NCI-H510A treated with DMSO at 0.1 percent for 48 hours (cell line): ENCODE results near the gene BARX1.

Experiments
- DNase-seq: peaks from one replicate; lab custom pipeline; 2025; lab: John Stamatoyannopoulos, UW

BARX1 gene

DNA sequence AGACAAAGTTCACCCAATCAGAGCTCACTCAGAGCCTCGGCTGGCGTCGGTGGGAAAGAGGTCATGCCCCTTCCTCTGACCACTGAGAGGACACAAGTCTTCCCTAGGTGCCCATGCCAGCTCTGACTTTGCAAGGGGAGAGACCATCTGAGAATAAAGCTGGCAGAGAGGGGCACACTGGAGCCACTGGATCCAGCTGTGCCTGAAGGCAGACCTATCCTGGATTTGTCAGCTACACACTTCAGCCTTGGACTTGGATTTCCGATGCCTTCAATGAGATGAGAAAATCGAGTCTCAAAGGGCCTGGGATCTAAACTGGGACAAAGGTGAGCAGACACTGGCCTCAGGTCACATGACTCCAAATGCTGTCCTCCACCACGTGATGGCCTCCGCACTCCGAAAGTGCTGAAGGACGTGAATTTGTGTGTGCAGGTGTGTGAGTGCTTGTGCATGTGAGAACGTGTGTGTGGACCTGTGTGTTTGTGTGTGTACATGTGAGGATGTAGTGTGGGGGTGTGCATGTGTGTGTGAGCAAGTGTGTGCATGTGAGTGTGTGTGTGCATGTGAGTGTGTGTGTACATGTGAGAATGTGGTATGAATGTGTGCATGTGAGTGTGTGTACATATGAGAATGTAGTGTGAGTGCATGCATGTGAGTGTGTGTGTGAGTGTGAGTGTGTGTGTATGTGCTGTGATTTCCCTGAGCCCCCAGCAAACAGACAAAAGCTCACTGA is 37.9 kb downstream of the BARX1 start:
- no peak for DNase-seq

DNA sequence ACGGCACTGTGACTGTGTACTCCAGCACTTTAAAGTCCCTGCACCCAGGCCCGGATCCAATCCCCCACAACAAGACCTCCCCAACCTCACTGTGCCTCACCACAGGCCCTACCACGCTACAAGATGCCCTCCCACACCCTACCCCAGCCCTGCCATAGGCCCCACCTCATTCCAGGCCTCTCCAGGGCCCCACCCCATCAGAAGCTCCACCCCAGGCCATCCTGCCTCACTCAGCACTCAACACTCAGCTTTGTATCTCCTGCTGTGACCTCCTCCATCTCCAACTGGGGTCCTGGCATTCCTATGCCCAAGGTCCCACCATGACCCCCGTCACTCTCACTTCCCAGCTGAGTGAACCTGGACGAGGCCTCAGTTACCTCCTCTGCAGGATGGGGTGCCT is 38.8 kb downstream of the BARX1 start:
- DNase-seq = no peak

DNA sequence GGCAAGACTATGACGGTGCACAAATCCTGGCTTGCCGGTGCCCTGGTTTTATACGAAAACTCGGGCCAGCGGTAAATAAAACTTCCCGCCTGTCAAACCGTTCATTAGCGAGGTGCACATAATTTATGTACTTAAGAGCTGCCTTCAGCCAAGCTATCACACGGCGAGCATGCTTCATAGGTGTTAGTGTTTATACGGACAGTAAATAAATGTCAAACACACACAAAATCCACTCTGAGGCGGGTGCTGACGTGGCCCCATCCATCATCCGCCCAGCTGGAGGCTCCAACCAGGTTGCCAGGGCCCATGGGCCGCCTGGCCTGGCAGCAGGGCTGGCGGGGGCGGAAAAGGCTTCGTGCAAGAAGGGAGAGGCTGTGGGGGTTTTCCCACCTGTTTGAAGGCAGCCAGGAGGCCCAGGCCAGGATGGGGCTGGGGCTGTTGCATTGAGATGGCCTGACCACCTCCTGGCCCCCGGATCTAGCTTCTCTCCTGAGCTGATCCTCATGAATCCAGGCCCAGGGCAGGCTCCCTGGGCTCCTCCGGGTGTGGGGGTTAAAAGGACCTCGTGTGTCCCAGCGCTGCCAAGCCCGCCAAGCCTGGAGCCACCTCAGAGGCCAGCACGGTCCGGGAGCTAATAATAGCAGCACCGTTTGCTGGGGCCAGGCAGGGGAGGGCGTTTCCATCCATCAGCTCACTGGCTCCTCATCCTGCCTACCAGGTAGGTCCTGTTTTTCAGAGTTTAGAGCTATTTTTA is 43.2 kb downstream of the BARX1 start:
- DNase-seq = peak; percentile 62

DNA sequence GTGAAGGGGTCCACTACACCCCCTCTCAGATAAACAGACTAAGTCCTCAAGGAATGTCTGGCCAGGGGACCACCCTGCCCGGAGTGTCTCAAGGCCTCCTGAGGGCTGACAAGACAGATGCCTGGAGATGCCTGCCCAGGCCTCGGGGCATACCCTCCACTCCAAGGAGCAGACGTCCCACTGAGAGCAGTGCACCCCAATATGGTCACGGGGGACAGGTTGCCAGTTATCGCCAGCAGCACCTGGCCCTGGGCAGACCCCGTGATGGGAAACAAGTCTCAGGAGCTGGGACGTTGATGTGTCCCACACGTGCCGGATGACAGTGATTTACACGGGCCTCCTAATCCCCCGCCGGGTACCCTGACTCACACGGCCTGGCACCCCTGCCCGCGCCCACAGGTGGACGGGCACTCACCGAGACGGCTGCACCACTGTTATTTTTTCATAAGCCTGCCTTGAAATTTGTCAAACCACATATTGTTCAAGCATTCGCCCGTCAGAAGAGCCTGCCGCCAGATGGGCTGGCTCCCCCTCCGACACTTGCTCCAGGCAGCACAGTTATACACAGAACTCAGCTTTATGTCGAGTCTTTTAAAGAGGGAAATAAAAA is 43.9 kb downstream of the BARX1 start:
- DNase-seq = no peak

DNA sequence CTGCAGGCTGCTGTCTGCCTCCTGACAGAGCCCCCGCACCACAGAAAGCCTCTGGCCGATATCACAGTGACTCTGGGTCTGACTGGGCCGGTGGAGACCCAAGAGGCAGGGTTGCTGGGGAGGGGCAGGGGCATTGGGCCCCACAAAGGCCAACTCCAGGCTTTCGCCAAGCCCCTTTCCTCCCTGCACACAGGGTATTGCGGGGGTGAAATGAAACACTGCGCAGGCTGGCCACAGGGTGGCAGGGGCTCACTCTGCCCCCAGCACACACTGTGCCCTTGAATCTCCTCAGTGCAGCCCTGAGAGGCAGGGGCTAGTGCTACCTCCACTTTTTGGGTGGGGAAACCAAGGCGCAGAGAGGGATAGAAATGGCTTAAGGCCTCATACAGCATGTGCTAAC is 44.6 kb downstream of the BARX1 start:
- no peak for DNase-seq

DNA sequence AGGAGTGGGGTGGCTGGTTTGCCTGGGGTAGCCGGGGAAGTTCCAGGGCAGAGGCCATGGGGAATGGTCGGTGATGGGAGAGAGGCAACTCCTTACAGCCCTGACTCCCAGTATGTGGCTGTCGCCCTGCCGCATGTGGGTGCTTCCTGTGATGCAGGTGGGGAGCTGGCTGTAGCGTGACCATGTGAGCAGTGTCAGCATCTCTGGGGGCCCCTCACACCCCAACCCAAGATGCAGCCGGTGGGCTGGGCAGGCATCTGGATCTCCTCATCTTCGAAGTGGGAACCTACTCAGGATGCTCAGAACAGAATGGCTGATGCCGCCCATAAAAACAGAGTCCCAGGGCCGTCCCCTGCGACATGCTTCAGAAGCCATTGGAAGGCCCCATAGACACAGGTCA is 45.0 kb downstream of the BARX1 start:
- no peak for DNase-seq

DNA sequence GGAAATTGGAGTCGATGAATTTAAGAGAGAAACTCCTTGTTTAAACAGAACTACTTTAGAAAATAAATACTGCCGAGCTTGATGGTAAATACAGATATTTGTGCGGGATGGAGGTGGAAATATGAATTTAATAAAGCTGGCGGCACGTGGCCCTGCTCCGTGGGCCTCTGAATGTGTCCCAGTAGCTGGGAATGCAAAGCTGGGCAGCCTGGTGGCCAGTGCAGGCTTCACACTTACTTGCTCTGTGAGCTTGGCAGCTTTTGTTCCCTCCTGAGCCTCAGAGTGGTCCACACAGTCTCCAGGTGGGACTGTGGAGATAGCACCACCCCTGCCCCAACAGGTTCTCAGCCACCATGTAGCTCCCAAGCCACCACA is 45.9 kb downstream of the BARX1 start:
- DNase-seq = peak; percentile 50

DNA sequence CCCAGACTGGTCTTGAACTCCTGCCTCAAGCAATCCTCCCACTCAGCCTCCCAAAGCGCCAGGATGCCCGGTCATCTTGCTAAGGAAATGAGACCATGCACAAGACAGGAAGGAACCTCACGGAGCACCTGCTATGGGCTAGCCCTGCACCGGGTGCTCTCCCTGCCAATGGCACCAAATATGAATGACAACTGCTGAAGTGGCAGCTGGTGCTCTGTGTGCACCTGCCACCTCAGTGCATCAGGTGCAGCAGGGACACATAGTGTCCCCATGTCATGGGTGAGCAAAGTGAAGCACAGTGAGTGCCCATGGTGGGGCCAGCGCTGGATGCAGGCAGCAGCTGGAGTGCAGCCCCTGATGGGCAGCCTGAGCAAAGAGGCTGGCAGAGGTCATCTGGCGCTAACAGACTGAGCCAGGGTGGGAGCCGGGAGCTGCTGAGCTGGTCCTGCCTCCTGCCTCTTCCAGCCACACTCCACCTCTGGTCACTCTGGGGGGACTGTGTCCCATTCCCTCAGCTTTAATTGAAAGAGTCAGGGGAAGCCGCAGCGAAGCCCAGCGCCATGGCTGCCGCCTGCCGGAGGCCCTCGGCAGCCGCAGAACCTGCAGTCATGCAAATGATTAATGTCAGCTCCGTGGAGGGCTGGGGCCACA is 46.4 kb downstream of the BARX1 start:
- DNase-seq = peak; percentile 94

DNA sequence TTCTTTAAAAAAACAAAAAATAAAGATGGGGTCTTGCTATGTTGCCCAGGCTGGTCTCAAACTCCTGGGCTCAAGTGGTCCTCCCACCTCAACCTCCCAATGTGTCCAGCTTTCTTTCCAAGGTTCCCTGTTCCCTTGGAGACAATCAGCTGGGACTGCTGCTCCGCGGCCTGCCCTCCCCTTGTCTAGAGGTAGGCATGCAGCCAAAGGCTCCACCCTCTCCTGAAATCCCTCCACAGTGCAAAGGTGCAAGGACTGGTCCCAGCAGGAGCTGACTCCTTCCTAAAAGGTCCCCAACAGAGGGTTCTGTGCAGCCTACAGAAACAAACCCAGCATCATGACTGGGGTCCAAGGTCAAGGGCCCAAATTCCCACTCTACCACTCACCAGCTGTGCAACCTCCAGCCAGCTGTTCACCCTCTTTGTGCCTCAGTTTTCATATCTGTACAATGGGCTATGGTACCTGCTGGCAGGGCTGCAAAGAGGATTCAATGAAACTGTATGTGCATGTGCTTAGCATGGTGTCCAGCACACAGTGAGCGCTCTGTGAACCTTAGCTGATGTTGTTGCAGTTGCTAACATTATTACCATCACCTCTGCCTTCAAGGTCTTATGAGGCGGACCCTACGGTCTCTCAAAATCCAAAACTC is 47.5 kb downstream of the BARX1 start:
- DNase-seq = no peak

DNA sequence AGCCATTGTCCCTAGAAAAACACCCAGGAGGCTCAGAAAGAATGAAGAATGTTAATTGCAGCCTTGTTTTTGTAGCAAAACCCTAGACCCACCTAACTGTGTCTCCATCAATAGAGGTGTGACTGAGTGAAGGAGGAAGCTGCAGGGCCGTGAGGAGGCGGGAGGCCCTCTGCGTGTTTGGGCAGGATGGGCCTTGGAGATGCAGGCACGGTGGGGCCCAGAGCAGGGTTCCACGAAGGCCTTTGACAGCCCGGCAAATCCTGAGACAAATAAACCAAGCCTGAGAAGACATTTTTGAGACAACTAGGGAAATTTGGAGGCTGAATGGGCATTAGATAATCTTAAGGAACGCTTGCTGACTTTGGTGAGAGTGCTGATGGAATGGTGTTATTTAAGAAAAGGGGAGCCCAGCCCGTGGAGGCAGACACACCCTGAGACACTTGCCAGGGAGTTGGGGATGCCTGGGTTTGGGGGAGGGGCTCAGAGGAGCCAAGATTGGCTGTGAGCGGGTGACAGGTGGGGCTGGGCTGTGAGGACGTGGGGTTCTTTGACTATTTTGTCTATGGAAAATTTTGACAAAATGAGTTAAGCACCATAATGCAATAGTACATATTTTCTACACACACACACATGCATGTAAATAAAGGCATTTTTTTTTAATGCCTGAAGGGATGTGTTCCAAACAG is 48.8 kb downstream of the BARX1 start:
- DNase-seq = no peak

DNA sequence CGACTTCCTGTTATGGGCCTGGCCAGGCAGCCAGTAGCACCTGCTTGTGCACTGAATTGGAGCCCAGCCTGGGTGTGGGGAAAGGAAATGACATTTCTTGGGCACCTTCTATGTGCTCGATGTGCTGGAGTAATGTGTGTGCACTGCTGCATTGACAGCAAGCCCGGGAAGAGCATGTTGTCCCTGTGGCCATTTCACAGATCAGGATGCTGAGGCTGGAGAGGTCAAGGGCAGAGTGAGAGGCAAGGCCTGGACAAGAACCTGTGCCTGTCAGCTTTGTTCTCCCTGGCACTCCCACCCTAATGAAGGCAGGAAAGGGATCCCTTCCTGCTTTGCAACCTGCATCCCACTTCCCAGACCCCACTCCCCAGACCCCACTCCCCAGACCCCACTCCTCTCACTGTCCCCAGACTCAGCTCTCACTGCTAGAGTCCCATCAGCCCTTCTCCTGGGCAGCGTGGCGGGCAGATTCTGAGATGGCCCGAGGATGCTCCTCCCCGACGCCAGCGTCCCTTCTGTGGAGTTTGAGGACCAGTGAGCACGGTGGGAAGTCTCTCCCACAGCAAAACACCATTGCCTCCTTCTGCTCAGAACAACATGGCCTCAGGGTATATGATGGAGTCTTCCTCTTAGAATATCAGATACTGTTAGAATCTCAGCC is 49.6 kb downstream of the BARX1 start:
- DNase-seq = no peak

DNA sequence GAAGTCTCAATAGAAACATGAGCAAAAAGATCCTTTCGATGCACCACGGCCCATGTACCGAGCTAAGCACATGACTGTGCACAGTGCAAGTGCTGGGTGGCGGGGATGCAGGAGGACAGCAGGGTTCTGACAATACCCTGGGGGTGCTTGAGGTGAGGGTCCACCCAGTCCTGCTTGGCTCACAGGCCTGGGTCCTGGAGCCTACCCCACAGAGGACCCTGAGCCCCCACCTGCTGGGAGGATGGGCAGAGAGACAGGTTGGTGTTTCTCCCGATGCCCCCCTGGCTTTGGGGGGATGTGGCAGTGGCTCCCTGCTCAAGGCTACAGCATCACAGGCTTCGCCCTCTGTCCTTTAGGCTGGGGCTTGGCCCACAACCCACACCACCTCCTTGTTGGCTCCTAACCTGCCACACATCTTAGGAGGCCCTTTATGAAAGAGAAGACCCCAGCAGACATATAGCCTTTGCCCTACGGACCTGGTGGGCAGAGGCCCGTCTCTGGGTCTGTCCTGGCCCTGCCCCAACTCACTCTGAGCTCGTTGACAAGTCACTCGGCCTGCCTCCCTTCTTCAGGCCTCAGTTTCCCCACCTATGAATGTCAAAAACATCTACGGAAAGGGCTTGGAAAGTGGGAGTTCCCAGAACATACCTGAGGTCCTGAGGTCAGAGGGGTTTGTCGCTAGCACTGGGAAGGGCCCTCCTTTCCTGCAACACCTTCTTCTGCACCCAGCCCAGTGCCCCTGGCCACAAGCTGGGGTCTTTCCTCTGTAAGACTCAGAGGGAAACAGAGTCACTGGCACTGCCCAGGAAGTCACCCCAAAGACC is 50.3 kb downstream of the BARX1 start:
- no peak for DNase-seq

DNA sequence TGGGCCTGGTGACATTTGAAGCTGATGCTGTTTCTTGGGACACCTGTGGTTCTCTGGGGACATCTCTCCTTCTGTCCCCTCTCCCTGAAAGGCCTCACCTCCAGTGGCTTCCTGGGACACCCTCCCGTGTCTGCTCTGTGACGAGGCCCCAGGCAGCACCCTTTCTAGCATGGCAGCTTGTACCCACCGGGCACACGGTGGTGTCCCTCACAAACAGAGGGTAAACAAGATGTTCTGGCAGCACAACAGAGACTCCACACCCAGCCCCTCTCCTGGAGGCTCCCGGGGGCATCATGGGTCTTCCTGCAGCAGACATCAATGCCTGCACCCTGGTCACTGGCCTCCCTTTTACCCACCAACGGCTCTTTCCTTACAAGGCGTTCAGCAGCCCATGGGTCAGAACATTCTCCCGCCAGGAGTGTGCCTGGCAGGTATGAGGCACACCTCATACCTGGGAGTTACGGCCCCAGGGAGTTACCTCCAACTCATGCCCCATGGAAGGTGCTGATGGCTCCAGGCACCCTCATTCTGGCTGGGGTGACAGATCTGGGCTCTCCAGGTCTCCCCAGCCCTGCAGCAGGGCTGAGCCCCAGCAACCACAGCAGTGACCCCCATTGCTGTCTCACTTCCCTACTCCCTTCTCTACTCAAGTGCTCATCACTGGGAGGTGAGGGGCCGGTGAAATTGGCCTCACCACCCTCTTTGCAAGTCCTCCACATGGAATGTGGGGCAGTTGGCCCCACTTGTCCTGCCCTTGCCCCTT is 51.1 kb downstream of the BARX1 start:
- DNase-seq = no peak

DNA sequence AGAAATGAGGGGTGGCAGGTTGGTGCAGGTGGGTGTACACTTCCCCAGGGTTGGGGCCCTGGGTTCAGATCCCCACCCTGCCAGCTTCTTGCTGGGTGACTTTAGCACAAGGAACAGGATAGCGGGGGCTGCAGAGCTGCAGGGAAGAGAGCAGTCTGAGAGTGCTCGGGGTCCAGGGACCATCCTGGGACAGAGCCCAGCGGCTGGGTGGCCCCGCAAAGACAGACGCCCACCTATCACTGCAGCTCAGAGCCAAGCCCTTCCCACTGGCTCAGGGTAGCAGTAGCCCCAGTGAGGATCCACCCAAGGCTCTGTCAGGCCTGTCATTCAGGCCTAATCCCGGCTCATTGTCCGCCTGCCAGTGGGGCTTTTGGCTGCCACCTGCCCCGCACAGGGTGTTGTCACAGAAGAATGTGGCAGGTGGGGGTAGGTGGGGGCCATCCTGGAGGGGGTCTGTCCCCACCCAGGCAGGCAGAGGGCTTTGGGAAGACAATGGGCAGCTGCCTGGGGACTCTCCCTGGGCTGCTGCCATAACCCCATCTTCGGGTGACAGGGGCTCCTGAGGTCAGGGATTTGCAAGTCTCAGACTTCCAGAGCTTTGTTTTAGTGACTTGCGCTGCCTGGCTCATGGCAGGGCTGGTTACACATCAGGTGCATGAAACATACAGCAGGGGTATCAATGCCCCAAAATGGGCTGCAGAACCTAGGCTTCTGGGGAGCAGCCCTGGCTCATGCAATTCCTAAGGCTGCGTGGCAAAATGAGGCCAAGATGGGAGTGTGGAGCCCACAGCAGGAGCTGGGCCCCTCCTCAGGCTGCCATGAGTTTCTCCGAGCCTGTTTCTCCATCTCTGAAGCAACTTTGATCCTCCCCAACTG is 52.1 kb downstream of the BARX1 start:
- DNase-seq = no peak

DNA sequence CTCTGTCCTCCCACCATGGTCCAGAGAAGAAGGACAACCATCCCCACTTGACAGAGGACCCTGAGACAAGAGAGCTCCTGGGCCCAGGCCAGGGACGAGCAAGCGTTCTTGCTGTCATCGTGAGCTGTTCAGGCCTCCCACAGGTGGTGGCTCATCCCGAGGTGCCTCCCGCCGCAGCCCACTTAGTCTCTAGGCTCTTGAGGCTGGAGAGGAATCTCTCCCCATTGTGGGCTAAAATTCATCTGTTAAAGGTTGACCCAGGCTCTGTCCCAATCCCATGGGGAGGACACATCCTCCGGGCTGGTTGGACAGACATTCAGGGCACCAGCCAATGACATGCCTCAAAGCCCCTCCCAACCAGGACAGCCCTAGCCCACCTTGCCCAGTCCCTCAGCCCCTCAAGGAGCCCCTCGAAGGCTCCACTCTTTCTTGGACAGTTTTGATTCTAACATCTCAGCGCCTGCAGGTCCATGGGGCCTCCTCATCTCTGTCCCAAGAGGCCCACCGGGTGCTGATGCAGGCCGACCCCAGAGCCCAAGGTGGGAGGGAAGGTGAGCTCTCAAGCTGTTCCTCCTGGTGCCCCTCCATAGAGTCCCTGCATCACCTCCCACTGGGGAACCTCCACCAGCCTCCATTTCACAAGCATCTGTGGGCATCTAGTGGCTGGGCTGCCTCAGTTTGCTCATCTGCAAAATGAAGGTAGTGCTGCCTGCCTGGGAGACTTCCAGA is 52.9 kb downstream of the BARX1 start:
- no peak for DNase-seq
